Measurements from ENCODE around the gene NOBOX. TPM values are rescaled to one million over a fixed set of nuclear protein-coding genes. Genes with fewer than 3 reads are reported as not detected.
A peak's percentile ranks its signal among the peaks of the same experiment; 100 is the strongest.
"Not testable (repeated sequence)": the region's sequence is repeated elsewhere in the genome, so short reads cannot be mapped to it uniquely, and the experiment has no call there.

Gene NOBOX
- total RNA-seq, 4 donors from 2014 or later = not detected

- Histone ChIP-seq H3K36me3 (no peaks in the 10 kb centered on the region), H3K9me3 (no peaks in the 10 kb centered on the region), H3K27me3 (no peaks in the 10 kb centered on the region), H3K4me3 (no peak overlapping the region), H3K27ac (no peak overlapping the region), H3K4me1 (peaks cover 0 to 5% (median 0%) of the 10 kb centered on the region in 3 donors)
- no peak for DNase-seq
- intact Hi-C loops (cut with DNase I) = no loop called here
- TF ChIP-seq CTCF (IDR thresholded peaks at IDR 0.05) (peak; percentile 18 to 81 (median 61)), POLR2A (IDR thresholded peaks at IDR 0.05) (no peak)
- WGBS, 2 donors = 57 to 67% methylated on average over 4 of the region's 4 CpGs
Observed at GRCh38 chr7:144437370-144438191, 34.1 kb upstream of the NOBOX start.

- H3K9me3 ChIP-seq = no peaks in the 10 kb centered on the region
- no peaks in the 10 kb centered on the region for H3K36me3 ChIP-seq
- no peaks in the 10 kb centered on the region for H3K27me3 ChIP-seq
- no peak for TF ChIP-seq CTCF (IDR thresholded peaks at IDR 0.05)
- no peak for TF ChIP-seq POLR2A (IDR thresholded peaks at IDR 0.05)
- H3K27ac ChIP-seq = no peak overlapping the region
- 60 to 86% methylated on average over 9 of the region's 9 CpGs for WGBS, 2 donors
- peaks cover 0 to 5% (median 0%) of the 10 kb centered on the region in 3 donors for H3K4me1 ChIP-seq
- H3K4me3 ChIP-seq = no peak overlapping the region
- intact Hi-C loops (cut with DNase I) = no loop called here
- no peak for DNase-seq
Observed at GRCh38 chr7:144436500-144436899, 33.0 kb upstream of the NOBOX start.

- H3K4me1 ChIP-seq = no peaks in the 10 kb centered on the region
- no peak overlapping the region for H3K27ac ChIP-seq
- no peak for DNase-seq
- 80 to 87% methylated on average over 2 of the region's 2 CpGs for WGBS, 2 donors
- intact Hi-C loops (cut with DNase I) = no loop called here
- H3K27me3 ChIP-seq = no peaks in the 10 kb centered on the region
- no peaks in the 10 kb centered on the region for H3K36me3 ChIP-seq
- H3K4me3 ChIP-seq = no peak overlapping the region
- peaks cover 0 to 33% (median 9%) of the 10 kb centered on the region in 3 donors for H3K9me3 ChIP-seq
- TF ChIP-seq CTCF (IDR thresholded peaks at IDR 0.05) = no peak
- no peak for TF ChIP-seq POLR2A (IDR thresholded peaks at IDR 0.05)
Observed at GRCh38 chr7:144428431-144428830, 24.9 kb upstream of the NOBOX start.

- WGBS, 2 donors = 47 to 49% methylated on average over 2 of the region's 2 CpGs
- H3K4me1 ChIP-seq; H3K4me3 ChIP-seq; H3K27ac ChIP-seq; H3K27me3 ChIP-seq; DNase-seq; H3K36me3 ChIP-seq; intact Hi-C loops (cut with DNase I): not testable (repeated sequence)
- H3K9me3 ChIP-seq = peaks cover 0 to 33% (median 9%) of the 10 kb centered on the region in 3 donors
Observed at GRCh38 chr7:144427539-144427938, 24.0 kb upstream of the NOBOX start.

GRCh38 chr7:144418931-144419330 lies 15.4 kb upstream of the NOBOX start:
- H3K27me3 ChIP-seq; H3K9me3 ChIP-seq; H3K36me3 ChIP-seq; DNase-seq; intact Hi-C loops (cut with DNase I); H3K4me3 ChIP-seq: not testable (repeated sequence)
- Histone ChIP-seq H3K4me1 (peaks cover 0 to 49% (median 0%) of the 10 kb centered on the region in 3 donors), H3K27ac (peak overlapping the region in 3 of 4 donors; percentile 53 to 73 (median 69))
- 41 to 56% methylated on average over 4 of the region's 4 CpGs for WGBS, 2 donors

- Histone ChIP-seq H3K27me3 (no peaks in the 10 kb centered on the region), H3K36me3 (no peaks in the 10 kb centered on the region), H3K4me3 (no peak overlapping the region), H3K4me1 (peaks cover 0 to 62% (median 0%) of the 10 kb centered on the region in 3 donors), H3K27ac (peak overlapping the region in 3 of 4 donors; percentile 6 to 61 (median 53)), H3K9me3 (no peaks in the 10 kb centered on the region)
- TF ChIP-seq POLR2A (IDR thresholded peaks at IDR 0.05) (no peak), CTCF (IDR thresholded peaks at IDR 0.05) (no peak)
- no peak for DNase-seq
- intact Hi-C loops (cut with DNase I) = no loop called here
Observed at GRCh38 chr7:144416341-144416740, 12.8 kb upstream of the NOBOX start.
